Measurements from ENCODE around the gene CLIC2. TPM values are rescaled to one million over a fixed set of nuclear protein-coding genes. Genes with fewer than 3 reads are reported as not detected.

The CLIC2 gene
- total RNA-seq, 2 experiments from 2014 or later = not detected

- intact Hi-C loops (cut with micrococcal nuclease; ENCODE audit: unreplicated experiment) = no loop called here
- no peak for DNase-seq (ENCODE audit: low spot score)
- H3K79me2 ChIP-seq (ENCODE audit: insufficient read depth, low read depth, low read length) = no peaks in the 10 kb centered on the region
- peaks cover 66% of the 10 kb centered on the region for H3K36me3 ChIP-seq (ENCODE audit: insufficient read depth, low read length)
- no peak for TF ChIP-seq CTCF (conservative IDR thresholded peaks at IDR 0.05; ENCODE audit: low read length)
- TF ChIP-seq EZH2phosphoT487 (IDR thresholded peaks at IDR 0.05; ENCODE audit: borderline replicate concordance, low read depth, low read length) = no peak
- ChIA-PET POLR2A (interaction anchor here (0.5 kb wide), 1 partner anchor 1296 kb away, joined by 3 read pairs; no protein-coding TSS in a partner anchor), CTCF (ENCODE audit: unreplicated experiment) (no interaction called here)
- no peaks in the 10 kb centered on the region for H3K9me3 ChIP-seq (ENCODE audit: low read length)
- no TSS peak for BruUV-seq (replicated peaks)
- no peaks in the 10 kb centered on the region for H3K9me2 ChIP-seq (ENCODE audit: insufficient read depth, low read length)
- H3K4me2 ChIP-seq (ENCODE audit: low read length) = no peak overlapping the region
- no peak overlapping the region for H3K27ac ChIP-seq (ENCODE audit: low read depth, low read length, poor library complexity, severe bottlenecking)
- no peaks in the 10 kb centered on the region for H3K4me1 ChIP-seq (ENCODE audit: insufficient read depth, low read length, poor library complexity, severe bottlenecking)
- no peaks in the 10 kb centered on the region for H4K20me1 ChIP-seq (ENCODE audit: insufficient read depth, low read length)
- H3K4me3 ChIP-seq (ENCODE audit: low read depth, low read length, poor library complexity, severe bottlenecking) = no peak overlapping the region
- H2AFZ ChIP-seq (ENCODE audit: low read length) = no peak overlapping the region
Measured at GRCh38 chrX:155237719-155238118, 96.7 kb downstream of the CLIC2 start.

- H3K9me2 ChIP-seq (ENCODE audit: insufficient read depth, low read length) = no peaks in the 10 kb centered on the region
- ChIA-PET POLR2A (interaction anchor here (0.6 kb wide), 1 partner anchor 411 kb away, joined by 3 read pairs; no protein-coding TSS in a partner anchor), CTCF (ENCODE audit: unreplicated experiment) (no interaction called here)
- no TSS peak for BruUV-seq (replicated peaks)
- DNase-seq (ENCODE audit: low spot score) = no peak
- peaks cover 84% of the 10 kb centered on the region for H3K36me3 ChIP-seq (ENCODE audit: insufficient read depth, low read length)
- H2AFZ ChIP-seq (ENCODE audit: low read length) = no peak overlapping the region
- no peak overlapping the region for H3K4me2 ChIP-seq (ENCODE audit: low read length)
- H3K4me3 ChIP-seq (ENCODE audit: low read depth, low read length, poor library complexity, severe bottlenecking) = no peak overlapping the region
- H3K79me2 ChIP-seq (ENCODE audit: insufficient read depth, low read depth, low read length) = no peaks in the 10 kb centered on the region
- TF ChIP-seq CTCF (conservative IDR thresholded peaks at IDR 0.05; ENCODE audit: low read length) (no peak), EZH2phosphoT487 (IDR thresholded peaks at IDR 0.05; ENCODE audit: borderline replicate concordance, low read depth, low read length) (no peak)
- H3K27ac ChIP-seq (ENCODE audit: low read depth, low read length, poor library complexity, severe bottlenecking) = no peak overlapping the region
- intact Hi-C loops (cut with micrococcal nuclease; ENCODE audit: unreplicated experiment) = no loop called here
- H4K20me1 ChIP-seq (ENCODE audit: insufficient read depth, low read length) = no peaks in the 10 kb centered on the region
- no peaks in the 10 kb centered on the region for H3K4me1 ChIP-seq (ENCODE audit: insufficient read depth, low read length, poor library complexity, severe bottlenecking)
- no peaks in the 10 kb centered on the region for H3K9me3 ChIP-seq (ENCODE audit: low read length)
Measured at GRCh38 chrX:155235891-155236290, 98.5 kb downstream of the CLIC2 start.

GRCh38 chrX:155231163-155231562 is 103.3 kb downstream of the CLIC2 start:
- POLR2A ChIA-PET = no interaction called here
- H3K9me3 ChIP-seq (ENCODE audit: low read length) = no peaks in the 10 kb centered on the region
- no peaks in the 10 kb centered on the region for H3K9me2 ChIP-seq (ENCODE audit: insufficient read depth, low read length)
- peaks cover 85% of the 10 kb centered on the region for H3K36me3 ChIP-seq (ENCODE audit: insufficient read depth, low read length)
- H4K20me1 ChIP-seq (ENCODE audit: insufficient read depth, low read length) = no peaks in the 10 kb centered on the region
- TF ChIP-seq EZH2phosphoT487 (IDR thresholded peaks at IDR 0.05; ENCODE audit: borderline replicate concordance, low read depth, low read length) (no peak), CTCF (conservative IDR thresholded peaks at IDR 0.05; ENCODE audit: low read length) (no peak)
- CTCF ChIA-PET (ENCODE audit: unreplicated experiment) = no interaction called here
- no peak overlapping the region for H3K4me3 ChIP-seq (ENCODE audit: low read depth, low read length, poor library complexity, severe bottlenecking)
- no peaks in the 10 kb centered on the region; the same call in 1 of the 2 replicates for H3K79me2 ChIP-seq (ENCODE audit: insufficient read depth, low read depth, low read length)
- intact Hi-C loops (cut with micrococcal nuclease; ENCODE audit: unreplicated experiment) = no loop called here
- H3K4me1 ChIP-seq (ENCODE audit: insufficient read depth, low read length, poor library complexity, severe bottlenecking) = no peaks in the 10 kb centered on the region
- H3K4me2 ChIP-seq (ENCODE audit: low read length) = no peak overlapping the region
- no peak overlapping the region for H3K27ac ChIP-seq (ENCODE audit: low read depth, low read length, poor library complexity, severe bottlenecking)
- H2AFZ ChIP-seq (ENCODE audit: low read length) = no peak overlapping the region
- no TSS peak for BruUV-seq (replicated peaks)
- no peak for DNase-seq (ENCODE audit: low spot score)

Small RNAs within 50 kb of the gene (microRNA-seq; reads per million reads assigned to microRNA genes)
- gene MIR1184-2 (ENCODE audit: borderline replicate concordance) = not detected

Small RNAs within 50 kb of the gene (small RNA-seq; reads per million reads assigned to genes)
- not detected for gene AC234781.4
- gene MIR1184-2 = not detected

Other genes with a start within 250 kb of the CLIC2 start
- gene VBP1, start 118.2 kb downstream of the CLIC2 start, total RNA-seq (2014; rRNA removed; shearing (Covaris generic)) = 42.9 and 45.5 TPM in 2 replicates
- gene VBP1, start 118.2 kb downstream of the CLIC2 start, total RNA-seq (2022) = 58.5 and 63.4 TPM in 2 replicates
- gene RAB39B, start 70.1 kb downstream of the CLIC2 start, total RNA-seq (2014; rRNA removed; shearing (Covaris generic)) = 6.6 and 7.2 TPM in 2 replicates
- 13.4 and 14.3 TPM in 2 replicates for gene RAB39B, start 70.1 kb downstream of the CLIC2 start, total RNA-seq (2022)
- gene F8A2, start 47.5 kb upstream of the CLIC2 start, total RNA-seq (2014; rRNA removed; shearing (Covaris generic)) = not detected in 2 replicates
- gene F8A2, start 47.5 kb upstream of the CLIC2 start, total RNA-seq (2022) = not detected in 2 replicates
- 1.6 and 3.3 TPM in 2 replicates for gene F8A3, start 124.0 kb upstream of the CLIC2 start, total RNA-seq (2014; rRNA removed; shearing (Covaris generic))
- gene F8A3, start 124.0 kb upstream of the CLIC2 start, total RNA-seq (2022) = 5.8 and 8.5 TPM in 2 replicates